Mesenteric fat pad (tissue), 1 donor: ENCODE data around the gene GGT5. TPM values are rescaled to one million over a fixed set of nuclear protein-coding genes. Genes with fewer than 3 reads are reported as not detected.
"Not testable (repeated sequence)": the region's sequence is repeated elsewhere in the genome, so short reads cannot be mapped to it uniquely, and the experiment has no call there.

Source experiments
- DNase-seq: peaks from one replicate; pipeline ENCODE4 v3.0.0-alpha.2; 2020; ENCODE audit warnings: low spot score
- total RNA-seq: library from RNA; stranded (reverse); fragmentation: NEBNext Ultra II Directional; extraction: Animal tissue kit (Norgen Biotek cat#: 25700); gene quantifications from one replicate; pipeline ENCODE4 v1.2.1, GENCODE V29; 2021
- donor health status: DM: yes; HTN: yes; CAD: no.

GGT5 gene
- total RNA-seq, 1 donor from 2014 or later = 45.4 TPM

DNA sequence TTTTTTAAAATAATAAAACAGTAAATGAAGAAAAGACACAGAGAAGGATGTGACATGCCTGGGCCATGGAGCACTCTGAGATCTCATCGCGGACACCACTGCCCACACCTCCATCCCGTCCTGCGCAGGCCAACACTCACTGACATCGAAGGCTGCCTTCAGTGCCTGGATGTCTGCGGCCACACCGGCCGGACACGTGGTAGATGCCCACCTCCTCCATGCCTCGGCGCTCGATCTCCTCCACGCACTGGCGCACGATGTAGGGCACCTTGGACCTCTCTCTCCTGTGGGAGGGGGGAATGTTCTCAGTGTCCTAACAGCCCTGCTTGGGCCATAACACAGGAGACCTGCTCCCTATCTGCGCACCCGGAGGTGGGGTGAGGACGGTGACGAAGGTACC, 18.6 kb upstream of the GGT5 start:
- not testable (repeated sequence) for DNase-seq

DNA sequence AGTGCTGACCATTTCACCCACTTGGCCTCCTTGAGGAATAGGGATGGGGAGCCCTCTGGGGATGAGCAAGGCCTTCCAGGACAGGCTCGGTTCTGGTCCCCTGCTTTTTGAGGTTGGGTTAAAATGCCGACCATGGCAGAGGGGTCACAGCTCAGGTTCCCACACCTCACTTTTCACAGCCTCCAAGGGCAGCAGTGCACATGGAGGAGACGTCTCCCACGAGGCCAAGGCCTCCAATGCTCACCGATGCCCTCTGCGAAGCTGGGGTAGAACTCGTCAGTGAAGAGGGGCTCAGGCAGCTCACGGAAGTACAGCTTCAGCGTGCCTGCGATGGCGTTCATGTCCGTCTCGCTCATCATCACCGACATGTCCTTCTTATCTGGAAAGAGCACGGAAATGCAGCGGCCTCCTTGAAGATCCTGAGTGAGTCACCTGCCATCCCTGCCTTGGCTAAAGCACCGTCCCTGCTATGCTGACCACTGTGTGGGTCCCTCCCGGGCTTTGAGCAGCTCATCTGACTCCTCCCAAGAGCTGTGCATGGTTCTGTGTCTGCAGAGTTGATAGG, 17.4 kb upstream of the GGT5 start:
- DNase-seq = not testable (repeated sequence)

DNA sequence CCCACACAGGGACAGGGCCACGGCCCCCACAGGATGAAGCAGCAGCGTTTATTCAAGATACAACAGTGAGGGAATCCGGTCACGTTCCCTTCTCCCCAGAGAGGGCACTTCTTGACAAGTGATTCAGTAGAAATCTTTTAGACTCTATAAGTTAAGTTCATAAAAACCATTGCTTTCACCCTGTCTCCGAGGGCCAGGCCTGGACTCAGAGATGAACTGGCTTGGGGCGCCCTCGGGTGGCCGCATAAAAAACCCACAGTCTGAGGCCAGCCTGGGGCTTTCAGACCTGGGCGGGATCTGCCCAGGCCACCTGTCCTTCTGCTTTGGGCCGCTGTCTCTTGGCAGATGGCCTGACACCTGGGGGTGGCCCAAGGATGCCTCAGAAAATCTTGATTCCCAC, 14.6 kb upstream of the GGT5 start:
- DNase-seq = not testable (repeated sequence)

- not testable (repeated sequence) for DNase-seq
These were observed 11.9 kb upstream of the GGT5 start for GRCh38 chr22:24256736-24257135.

- DNase-seq = not testable (repeated sequence)
These were observed 11.3 kb upstream of the GGT5 start for GRCh38 chr22:24256136-24256535.

- peak; percentile 72 for DNase-seq
These were observed 8.2 kb upstream of the GGT5 start for GRCh38 chr22:24253126-24253525.

GRCh38 chr22:24251286-24251685, 6.4 kb upstream of the GGT5 start:
- DNase-seq = not testable (repeated sequence)

- DNase-seq = not testable (repeated sequence)
These were observed 4.5 kb upstream of the GGT5 start for GRCh38 chr22:24249413-24249812.

- DNase-seq = not testable (repeated sequence)
These were observed 3.7 kb upstream of the GGT5 start for GRCh38 chr22:24248611-24249010.

DNA sequence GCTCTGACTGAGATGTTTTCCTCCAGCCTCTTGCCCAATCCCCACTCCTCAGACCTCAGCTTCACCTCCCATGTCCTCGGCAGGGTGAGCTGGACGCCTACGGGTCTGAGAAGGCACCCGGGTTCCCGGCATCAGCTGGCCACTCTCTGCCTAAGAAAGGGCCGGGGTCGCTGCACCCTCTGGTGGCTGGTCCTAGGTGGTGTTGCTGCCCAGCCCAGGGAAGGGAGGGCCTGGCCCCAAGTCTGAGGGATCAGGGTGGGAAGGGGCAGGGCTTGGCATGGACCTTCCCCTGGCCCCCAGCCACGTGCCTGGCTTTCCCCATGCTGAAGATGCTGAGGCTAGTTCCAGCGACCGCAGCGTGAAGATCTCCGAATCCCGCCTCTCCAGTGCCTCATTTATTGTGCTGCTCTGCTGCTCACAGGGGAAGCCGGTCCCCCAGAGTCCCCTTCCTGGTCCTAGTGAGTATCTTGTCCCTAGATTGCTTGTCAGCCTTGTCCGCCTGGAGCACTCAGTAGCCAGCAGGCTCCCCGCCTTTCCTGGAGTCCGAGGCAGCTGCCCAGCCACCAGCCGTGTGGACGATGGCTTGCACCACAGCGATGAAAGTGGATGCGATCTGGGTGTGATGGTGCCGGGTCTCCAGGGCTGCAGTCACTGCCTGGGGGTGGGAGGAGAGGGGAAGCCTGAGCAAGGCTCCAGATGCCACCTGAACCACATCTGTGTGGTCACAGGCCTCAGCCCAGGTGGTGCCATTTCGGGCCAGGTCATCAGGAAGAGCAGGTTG, 2.9 kb upstream of the GGT5 start:
- peak; percentile 95 for DNase-seq

DNA sequence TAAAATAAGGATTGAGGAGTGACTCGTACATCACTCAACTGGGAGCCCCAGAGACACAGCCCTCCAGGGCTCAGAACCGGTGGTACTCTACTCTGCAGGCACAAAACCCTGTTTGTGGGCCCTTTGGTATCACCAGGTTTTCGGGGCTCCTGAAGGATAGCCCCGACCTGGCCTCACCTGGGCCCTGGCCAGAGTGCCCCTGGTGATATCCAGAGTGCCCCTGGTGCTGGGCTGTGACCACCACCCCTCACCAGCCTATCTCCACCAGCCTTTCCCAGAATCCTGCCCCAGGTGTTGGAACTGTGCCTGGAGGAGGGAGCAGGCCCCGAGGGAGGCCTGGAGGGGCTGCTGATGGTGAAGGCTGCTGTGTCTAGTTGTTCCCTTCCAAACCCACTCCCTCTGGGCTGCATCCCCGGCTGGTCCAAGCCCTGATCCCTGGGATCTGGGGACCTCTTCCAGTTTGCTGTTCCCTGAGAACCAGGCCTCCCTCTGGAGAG, 2.2 kb upstream of the GGT5 start:
- no peak for DNase-seq

DNA sequence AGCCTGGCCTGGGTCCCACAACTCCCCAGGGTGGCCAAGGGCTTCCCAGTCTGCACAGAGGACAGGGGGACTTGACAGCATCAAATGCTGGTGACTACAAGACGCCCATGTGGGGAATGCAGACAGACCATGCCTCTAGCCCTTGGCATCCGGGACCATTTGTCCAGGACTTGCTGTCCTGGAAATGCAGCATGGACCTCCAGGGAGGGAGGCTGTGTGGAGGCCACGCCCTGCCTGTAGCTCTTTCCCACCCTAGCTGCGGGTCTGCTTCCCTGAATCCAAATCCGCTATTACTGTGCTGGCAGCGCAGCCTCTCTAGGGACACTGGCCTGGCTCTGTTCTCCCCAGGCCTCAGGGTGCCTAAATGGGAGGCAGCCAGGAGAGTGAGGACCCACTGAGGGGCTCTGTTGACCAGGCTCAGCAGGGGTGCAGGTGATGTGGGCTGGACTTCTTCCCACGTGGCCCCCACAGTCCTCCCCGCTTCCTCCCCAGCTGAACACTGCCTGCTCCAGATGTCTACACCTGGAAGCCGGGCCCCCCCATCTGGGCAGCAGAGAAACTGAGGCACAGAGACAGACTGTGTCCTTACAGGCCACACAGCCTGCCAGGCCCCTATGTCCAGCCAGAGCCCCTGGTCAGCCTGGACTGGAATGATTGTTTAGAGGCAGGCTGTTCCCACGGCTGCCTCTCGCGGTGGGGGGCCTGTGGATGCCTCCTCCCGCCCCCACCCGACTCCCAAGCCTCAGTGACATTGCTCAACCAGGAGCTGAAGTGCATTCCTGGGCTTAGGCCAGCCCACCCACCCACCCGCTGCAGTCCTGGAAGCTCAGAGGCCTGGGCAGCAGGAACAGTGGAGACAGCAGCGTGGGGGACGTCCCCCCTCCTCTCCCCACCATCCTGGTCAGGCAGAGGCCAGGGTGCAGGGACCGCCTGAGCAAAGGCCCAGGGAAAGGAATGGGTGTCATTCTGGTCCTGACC, 991 bp upstream of the GGT5 start:
- DNase-seq = not testable (repeated sequence)

GRCh38 chr22:24244144-24244787, 616 bp downstream of the GGT5 start:
- DNase-seq = no peak

DNA sequence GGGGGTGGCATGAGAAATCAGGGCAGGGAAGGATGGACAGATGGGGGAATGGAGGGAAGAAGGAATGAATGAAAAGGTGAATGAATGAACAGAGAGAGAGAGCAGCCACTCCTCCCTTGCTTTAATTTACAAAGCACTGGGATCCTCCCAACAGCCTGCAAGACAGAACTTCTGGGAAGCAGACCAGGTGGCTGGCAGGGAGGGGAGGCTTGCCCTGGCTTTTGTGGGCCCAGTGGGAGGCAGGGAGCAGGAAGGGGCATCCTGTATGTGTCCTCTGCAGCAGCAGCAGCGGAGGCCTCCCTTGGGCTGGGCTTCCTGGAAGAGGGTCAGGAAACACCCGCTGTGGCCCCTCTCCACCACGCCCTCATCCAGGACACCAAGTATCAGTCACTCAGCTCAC, 1.5 kb downstream of the GGT5 start:
- DNase-seq = not testable (repeated sequence)

DNA sequence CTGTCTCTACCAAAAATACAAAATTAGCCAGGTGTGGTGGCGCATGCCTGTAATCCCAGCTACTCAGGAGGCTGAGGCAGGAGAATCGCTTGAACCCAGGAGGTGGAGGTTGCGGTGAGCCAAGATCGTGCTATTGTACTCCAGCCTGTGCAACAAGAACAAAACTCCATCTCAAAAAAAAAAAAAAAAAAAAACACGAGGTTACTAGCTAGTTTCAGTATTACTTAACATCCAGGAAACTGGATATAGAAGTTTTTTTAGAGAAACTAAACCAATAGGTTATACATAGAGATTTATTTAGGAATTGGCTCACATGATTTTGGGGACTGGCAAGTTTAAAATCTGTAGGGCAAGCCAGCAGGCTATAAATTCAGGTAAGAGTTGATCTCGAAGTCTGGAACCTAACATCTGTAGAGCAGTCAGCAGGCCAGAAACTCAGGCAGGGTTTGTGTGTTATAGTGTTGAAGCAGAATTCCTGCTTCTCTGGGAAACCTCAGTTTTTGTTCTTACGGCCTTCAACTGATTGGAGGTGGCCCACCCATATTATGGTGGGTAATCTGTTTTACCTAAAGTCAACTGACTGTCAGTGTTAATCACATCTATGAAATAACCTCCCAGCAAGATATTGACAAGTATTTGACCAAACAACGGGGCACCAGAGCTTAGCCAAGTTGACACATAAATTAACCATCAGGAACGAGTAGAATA, 3.7 kb downstream of the GGT5 start:
- DNase-seq = not testable (repeated sequence)

DNA sequence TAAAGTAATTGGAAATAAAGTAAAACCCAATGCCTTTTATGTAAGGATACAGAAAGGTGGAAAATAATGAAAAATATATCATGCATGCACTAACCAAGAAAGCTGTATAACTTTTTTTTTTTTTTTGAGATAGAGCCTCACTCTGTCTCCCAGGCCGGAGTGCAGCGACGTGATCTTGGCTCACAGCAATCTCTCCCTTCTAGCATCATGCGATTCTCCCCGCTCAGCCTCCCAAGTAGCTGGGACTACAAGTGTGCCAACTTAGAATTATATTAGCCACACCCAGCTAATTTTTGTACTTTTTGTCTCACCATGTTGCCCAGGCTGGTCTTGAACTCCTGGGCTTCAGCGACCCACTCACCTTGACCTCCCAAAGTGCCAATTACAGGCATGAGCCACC, 4.5 kb downstream of the GGT5 start:
- DNase-seq = no peak

GRCh38 chr22:24238101-24238694, 6.7 kb downstream of the GGT5 start:
- DNase-seq = not testable (repeated sequence)

- no peak for DNase-seq
These were observed 8.2 kb downstream of the GGT5 start for GRCh38 chr22:24236656-24237055.

DNA sequence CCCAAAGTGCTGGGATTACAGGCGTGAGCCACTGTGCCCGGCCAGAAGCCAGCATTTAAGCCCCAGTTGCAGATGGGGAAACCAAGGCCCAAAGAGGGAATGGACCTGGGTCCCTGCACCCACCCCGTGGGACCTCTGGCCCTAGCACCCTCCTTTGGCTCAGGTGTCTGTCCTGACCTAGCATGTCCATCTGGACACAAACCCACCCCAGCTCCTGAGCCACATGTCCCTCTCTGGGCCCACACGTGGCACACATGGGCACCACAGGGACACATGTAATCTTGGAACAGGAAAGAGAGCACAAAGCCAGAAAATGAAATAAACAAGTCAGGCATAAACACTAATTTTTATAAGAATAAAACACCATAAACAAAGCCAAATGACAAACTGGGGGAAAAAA, 9.6 kb downstream of the GGT5 start:
- no peak for DNase-seq

DNA sequence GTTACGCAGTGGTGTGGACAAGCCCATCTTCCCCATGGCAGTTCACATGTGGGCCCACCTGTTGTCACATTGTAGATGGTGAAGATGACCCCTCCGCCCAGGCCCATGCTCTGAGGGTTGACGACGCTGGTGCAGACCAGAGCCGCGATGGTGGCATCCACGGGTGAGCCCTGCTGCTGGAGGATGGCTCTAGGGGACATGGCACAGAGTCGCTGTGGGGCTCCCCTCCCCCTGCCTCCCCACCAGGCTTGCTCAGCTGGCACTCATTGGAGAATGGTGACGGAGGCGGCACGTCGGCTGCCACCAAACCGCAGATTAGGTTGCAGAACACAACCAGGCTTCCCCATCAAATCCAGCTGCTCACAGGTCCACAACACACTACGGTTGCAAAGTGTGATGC, 11.1 kb downstream of the GGT5 start:
- DNase-seq = no peak
